M059J (cell line): ENCODE data around the gene KCNV2. TPM values are rescaled to one million over a fixed set of nuclear protein-coding genes. Genes with fewer than 3 reads are reported as not detected.
"Not testable (repeated sequence)": the region's sequence is repeated elsewhere in the genome, so short reads cannot be mapped to it uniquely, and the experiment has no call there.

ENCODE experiments used
- DNase-seq: peaks from one replicate; pipeline ENCODE4 v3.0.0-alpha.2; 2012; ENCODE audit warnings: low read depth
- total RNA-seq: library from RNA; depleted of rRNA; stranded (reverse); fragments of >200 nt; shearing (Covaris generic); gene quantifications from 2 replicates; pipeline ENCODE4 v1.2.3, GENCODE V29; 2014; rRNA removed

Gene KCNV2
- total RNA-seq = not detected in 2 replicates

GRCh38 chr9:2717385-2717784 lies at the start of gene KCNV2:
Gene KCNV2 (plus strand): TSS chr9:2717510. CDS start chr9:2717740, 230 bp downstream.
- DNase-seq = no peak

GRCh38 chr9:2673161-2673560 lies 44.1 kb upstream of the KCNV2 start:
- DNase-seq = no peak

DNA sequence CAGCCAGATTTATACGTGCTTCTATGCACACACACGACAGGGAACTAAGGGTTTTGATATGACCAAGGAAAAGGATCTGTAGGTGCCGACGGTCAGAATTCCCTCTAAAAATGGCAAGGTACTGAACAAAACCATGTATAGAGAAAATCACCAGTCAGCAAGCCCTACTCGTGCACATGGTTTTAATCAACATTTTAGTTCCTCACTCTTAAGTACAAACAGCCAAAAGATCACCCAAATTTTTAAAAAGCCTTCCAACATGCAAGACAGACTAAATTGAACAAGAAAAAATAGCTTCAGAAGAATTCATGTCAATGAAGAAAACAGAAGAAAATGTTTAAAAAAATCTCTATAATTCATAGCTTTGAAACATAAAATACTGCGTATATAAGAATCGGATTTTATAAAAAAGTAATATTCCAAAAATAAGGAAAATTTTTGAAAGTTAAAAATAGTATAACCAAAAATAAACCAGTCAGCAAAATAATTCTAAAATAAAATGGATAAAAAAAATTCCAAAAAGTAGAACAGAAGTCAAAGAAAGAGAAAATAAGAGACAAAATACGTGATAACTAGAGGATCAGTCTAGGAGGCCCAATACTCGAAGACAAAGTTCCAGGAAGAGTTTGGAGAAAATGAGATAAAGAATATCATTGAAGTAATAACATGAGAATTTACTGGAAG lies 43.0 kb upstream of the KCNV2 start:
- DNase-seq = no peak

- no peak for DNase-seq
These were observed 41.5 kb upstream of the KCNV2 start for GRCh38 chr9:2675834-2676233.

GRCh38 chr9:2676466-2676865 lies 40.8 kb upstream of the KCNV2 start:
- peak; percentile 18 for DNase-seq

GRCh38 chr9:2677915-2678889 lies 39.1 kb upstream of the KCNV2 start:
- DNase-seq = no peak

DNA sequence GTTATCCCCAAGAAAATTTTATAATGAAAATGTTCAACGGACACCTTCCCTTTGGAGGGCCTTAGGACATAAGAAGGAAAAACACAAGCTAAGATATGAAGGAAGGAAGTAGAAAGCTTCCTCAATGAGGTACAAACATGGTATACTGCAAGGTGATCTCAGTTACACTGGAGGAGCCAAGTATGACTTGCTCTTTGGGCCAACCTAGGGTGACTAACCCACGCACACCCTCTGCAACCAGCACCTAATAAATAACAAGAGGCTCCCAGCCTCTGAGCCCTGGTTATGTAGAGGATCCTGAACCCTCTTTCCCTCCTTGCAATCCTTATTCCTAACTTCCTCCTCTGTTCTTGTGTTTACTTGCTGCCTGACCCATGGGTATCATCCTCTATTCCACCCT lies 38.3 kb upstream of the KCNV2 start:
- no peak for DNase-seq

- no peak for DNase-seq
These were observed 35.3 kb upstream of the KCNV2 start for GRCh38 chr9:2681981-2682380.

GRCh38 chr9:2686911-2687310 lies 30.4 kb upstream of the KCNV2 start:
- no peak for DNase-seq

DNA sequence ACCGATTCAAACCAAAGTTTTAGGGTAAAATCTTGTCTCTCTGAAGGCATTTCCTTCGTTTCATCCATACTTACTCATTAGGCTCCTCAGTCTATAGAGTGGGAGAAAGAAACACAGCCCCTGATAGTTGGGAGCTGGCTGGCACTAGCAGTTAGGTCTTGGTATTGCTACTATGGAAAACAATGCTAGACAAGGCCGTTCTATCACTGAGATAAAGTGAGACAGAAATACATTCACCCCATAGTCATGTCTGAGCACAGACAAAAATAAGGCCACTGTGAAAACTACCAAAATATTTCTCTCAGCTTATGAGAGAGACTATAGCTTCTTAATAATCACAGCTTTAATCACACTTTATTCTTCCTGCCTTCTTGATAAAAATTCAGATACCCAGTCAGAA lies 28.7 kb upstream of the KCNV2 start:
- no peak for DNase-seq

DNA sequence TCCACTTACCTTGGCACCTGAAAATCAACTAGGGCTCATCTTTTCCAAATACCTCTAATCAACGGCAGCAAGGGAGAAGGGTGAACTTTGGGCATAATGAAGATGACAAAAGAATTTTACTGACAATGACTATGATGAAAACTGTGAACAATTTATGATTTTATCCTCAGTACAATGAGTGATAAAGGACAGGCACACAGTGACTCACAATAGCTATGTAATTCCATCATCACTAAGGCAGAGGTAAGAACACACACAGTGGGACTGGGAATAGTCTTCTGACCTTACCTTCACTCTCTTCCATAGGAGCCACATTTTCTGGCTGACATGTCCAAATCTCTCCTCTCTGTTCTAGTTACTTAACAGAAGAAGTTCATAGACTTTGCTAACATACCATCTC lies 26.1 kb upstream of the KCNV2 start:
- DNase-seq = no peak

DNA sequence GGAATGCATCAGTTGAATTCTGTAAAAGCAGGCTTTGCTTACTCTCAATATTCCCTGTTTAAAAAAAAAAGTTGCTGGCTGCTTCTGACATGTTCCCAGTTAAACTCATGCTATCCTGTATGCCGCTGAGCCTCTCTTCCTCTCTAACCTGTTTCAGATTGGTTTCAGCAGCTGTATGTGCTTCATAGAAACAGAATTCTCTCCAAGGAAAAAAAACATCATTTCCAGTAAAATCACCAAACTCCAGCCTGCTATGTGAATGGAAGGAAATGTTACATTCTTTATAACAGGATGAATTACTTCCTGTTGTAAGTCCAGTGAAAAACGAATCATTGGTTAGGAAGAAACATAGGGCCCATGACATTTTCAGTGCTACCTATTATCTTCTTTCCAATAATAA lies 25.7 kb upstream of the KCNV2 start:
- DNase-seq = no peak

DNA sequence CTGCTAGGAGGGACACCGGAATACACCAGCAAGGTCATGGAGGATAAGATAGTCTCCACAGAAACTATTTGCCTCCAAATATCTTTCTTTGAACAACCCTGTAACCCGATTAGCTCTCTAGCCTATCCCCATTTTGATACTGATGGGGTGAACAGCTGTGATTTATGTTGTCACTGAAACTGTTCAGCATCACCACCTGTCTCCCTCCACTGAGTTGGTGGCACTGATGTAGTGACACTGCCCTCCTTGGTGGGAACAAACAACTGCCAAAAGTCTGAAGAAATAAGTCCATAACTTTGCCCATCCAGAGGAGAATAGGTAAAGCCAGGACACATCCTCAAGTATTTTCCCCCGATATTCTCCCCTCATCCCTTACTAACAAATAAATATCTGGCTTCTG lies 24.3 kb upstream of the KCNV2 start:
- no peak for DNase-seq

DNA sequence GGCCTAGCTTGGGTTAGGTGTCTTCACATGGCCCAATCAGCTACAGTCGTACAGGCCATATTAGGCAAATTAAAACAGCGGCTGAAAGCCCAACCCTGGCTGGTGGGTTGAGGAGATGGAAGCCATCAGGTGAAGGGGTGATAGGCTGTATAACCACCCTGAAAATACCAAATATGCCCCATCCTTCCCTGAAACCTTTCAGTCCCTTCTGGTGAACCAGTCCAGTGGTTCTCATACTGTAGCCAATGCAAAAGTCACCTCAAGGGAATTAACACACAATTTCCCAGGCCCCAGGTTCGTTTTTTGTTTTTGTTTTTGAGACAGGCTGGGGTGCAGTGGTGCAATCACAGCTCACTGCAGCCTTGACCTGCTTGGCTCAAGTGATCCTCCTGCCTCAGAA lies 19.8 kb upstream of the KCNV2 start:
- no peak for DNase-seq

DNA sequence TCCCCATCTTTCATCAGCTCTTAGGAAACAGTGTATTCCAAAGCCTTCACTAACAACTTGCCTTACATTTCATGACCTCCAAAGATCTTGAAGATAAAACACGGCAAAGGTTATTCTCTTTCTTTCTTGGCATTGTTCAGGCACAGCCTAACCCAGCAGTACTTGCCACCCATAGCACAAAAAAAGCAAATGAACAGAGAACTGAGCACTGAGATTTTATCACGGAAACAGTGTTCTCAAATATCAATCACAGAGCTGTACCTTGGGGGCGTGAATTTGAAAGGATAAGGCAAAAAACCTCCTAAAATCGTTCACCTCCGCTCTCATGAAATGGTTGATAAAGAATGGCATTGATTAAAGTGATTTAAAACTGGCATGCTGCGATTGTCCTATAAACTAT lies 16.9 kb upstream of the KCNV2 start:
- DNase-seq = no peak

- DNase-seq = no peak
These were observed 16.3 kb upstream of the KCNV2 start for GRCh38 chr9:2700909-2701550.

- no peak for DNase-seq
These were observed 12.8 kb upstream of the KCNV2 start for GRCh38 chr9:2704504-2704903.

- not testable (repeated sequence) for DNase-seq
These were observed 10.1 kb upstream of the KCNV2 start for GRCh38 chr9:2707256-2707655.

DNA sequence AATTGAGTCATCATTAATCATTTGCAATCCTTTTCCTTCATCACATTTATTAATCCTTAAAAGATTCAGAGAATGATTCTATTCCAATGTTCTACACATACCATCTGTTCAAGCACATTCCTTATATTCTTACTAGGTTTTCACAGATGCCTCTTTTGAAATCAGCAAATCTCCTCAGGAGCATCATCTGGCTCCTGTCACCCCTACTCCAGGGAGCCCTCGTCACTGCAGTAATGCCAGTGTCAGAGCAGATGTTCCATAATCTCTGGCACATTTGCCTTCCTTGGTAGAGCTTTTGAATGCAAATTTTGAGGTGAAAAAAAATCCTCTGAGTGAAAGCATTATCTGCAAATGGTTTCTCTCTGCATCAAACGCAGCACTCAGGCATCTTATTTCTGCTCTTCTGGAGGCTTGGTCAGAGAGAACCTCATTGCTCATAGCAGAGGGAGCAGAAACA lies 7.6 kb upstream of the KCNV2 start:
- DNase-seq = no peak

- DNase-seq = no peak
These were observed 5.6 kb upstream of the KCNV2 start for GRCh38 chr9:2711716-2712115.

DNA sequence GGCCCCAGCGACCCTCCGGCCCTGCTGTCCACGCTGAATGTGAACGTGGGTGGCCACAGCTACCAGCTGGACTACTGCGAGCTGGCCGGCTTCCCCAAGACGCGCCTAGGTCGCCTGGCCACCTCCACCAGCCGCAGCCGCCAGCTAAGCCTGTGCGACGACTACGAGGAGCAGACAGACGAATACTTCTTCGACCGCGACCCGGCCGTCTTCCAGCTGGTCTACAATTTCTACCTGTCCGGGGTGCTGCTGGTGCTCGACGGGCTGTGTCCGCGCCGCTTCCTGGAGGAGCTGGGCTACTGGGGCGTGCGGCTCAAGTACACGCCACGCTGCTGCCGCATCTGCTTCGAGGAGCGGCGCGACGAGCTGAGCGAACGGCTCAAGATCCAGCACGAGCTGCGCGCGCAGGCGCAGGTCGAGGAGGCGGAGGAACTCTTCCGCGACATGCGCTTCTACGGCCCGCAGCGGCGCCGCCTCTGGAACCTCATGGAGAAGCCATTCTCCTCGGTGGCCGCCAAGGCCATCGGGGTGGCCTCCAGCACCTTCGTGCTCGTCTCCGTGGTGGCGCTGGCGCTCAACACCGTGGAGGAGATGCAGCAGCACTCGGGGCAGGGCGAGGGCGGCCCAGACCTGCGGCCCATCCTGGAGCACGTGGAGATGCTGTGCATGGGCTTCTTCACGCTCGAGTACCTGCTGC lies 839 bp downstream of the KCNV2 start:
- no peak for DNase-seq

DNA sequence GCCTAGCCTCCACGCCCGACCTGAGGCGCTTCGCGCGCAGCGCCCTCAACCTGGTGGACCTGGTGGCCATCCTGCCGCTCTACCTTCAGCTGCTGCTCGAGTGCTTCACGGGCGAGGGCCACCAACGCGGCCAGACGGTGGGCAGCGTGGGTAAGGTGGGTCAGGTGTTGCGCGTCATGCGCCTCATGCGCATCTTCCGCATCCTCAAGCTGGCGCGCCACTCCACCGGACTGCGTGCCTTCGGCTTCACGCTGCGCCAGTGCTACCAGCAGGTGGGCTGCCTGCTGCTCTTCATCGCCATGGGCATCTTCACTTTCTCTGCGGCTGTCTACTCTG lies 1.4 kb downstream of the KCNV2 start:
- no peak for DNase-seq
